H1 (cell line): Measurements from ENCODE around the gene DMRT1. TPM values are rescaled to one million over a fixed set of nuclear protein-coding genes. Genes with fewer than 3 reads are reported as not detected.

Source experiments
- CTCF ChIA-PET: fragments of 300-600 bp; sonication (Branson Sonifier 250); formaldehyde crosslinking; loops from one replicate; lab custom pipeline; 2021; ENCODE audit not compliant: partially characterized antibody; lab: Charles Lee
- POLR2A ChIA-PET: fragments of 300-600 bp; sonication (Branson Sonifier 250); formaldehyde crosslinking; loops from one replicate; lab custom pipeline; 2021; ENCODE audit warnings: inconsistent platforms; ENCODE audit not compliant: partially characterized antibody; lab: Charles Lee
- DNase-seq, 2 experiments: peaks; one replicate each; pipeline versions ENCODE4 v3.0.0 to v3.0.0-alpha.2; 2010 to 2022; ENCODE audit warnings: low spot score in 2 of 2, low read depth in 1 of 2, mixed read lengths in 1 of 2
- FAIRE-seq: peaks from 2 replicates; lab custom pipeline; 2011; peaks lifted over from hg19 to GRCh38; lab: Jason Lieb, UNC
- H2AFZ ChIP-seq: 2 replicates; pipeline ENCODE4 v1.8.1; 2012; ENCODE audit warnings: low read length, inconsistent platforms
- H2AK5ac ChIP-seq: 2 replicates; pipeline ENCODE4 v1.6.1; 2013; ENCODE audit warnings: low read depth, low read length
- H2BK120ac ChIP-seq: replicated peaks from 2 replicates; pipeline ENCODE3; 2013; ENCODE audit warnings: low read depth, low read length, inconsistent platforms
- H2BK12ac ChIP-seq: 2 replicates; pipeline ENCODE4 v1.6.1; 2013; ENCODE audit warnings: low read depth, low read length
- H2BK15ac ChIP-seq: 2 replicates; pipeline ENCODE4 v1.6.1; 2013; ENCODE audit warnings: low read length
- H2BK20ac ChIP-seq: 2 replicates; pipeline ENCODE4 v1.6.1; 2013; ENCODE audit warnings: low read length
- H2BK5ac ChIP-seq: 2 replicates; pipeline ENCODE4 v1.6.1; 2013; ENCODE audit warnings: low read depth, low read length
- H3K14ac ChIP-seq: 2 replicates; pipeline ENCODE4 v1.6.1; 2013; ENCODE audit warnings: inconsistent platforms; ENCODE audit not compliant: insufficient read length
- H3K18ac ChIP-seq: 2 replicates; pipeline ENCODE4 v1.6.1; 2013; ENCODE audit warnings: low read length; ENCODE audit errors: extremely low read depth
- H3K23ac ChIP-seq: 2 replicates; pipeline ENCODE4 v1.6.1; 2013; ENCODE audit warnings: inconsistent platforms; ENCODE audit not compliant: insufficient read length
- H3K23me2 ChIP-seq: 2 replicates; pipeline ENCODE4 v1.6.1; 2013; ENCODE audit warnings: low read depth, low read length
- H3K27ac ChIP-seq: 2 replicates; pipeline ENCODE4 v1.6.1; 2011; ENCODE audit warnings: low read depth, low read length, inconsistent platforms
- H3K27me3 ChIP-seq, 4 experiments: replicated peaks in 1 of 4; 1 replicate in 1 of 4; 2 replicates in 3 of 4; pipeline versions ENCODE4 v1.6.1 to v1.8.1; 2011 to 2013; ENCODE audit warnings: low read length in 3 of 4, mild to moderate bottlenecking in 3 of 4, inconsistent platforms in 2 of 4, mixed read lengths in 2 of 4, moderate library complexity in 1 of 4; ENCODE audit not compliant: control insufficient read depth in 3 of 4, insufficient read depth in 3 of 4; ENCODE audit errors: extremely low read depth in 1 of 4
- H3K36me3 ChIP-seq, 4 experiments: 2 replicates each; pipeline versions ENCODE4 v1.6.1 to v1.8.1; 2011 to 2013; ENCODE audit warnings: mild to moderate bottlenecking in 4 of 4, low read length in 3 of 4, moderate library complexity in 2 of 4, control low read depth in 1 of 4, inconsistent platforms in 1 of 4; ENCODE audit not compliant: insufficient read depth in 4 of 4, control insufficient read depth in 2 of 4
- H3K4ac ChIP-seq: replicated peaks from 2 replicates; pipeline ENCODE3; 2013; ENCODE audit warnings: low read length, low read depth, mixed read lengths, inconsistent platforms; ENCODE audit not compliant: insufficient read length
- H3K4me1 ChIP-seq, 4 experiments: replicated peaks in 1 of 4; 1 replicate in 1 of 4; 2 replicates in 3 of 4; pipeline versions ENCODE4 v1.6.1 to v1.8.1; 2011 to 2013; ENCODE audit warnings: low read length in 3 of 4, inconsistent platforms in 2 of 4, mixed read lengths in 1 of 4; ENCODE audit not compliant: insufficient read depth in 4 of 4, control insufficient read depth in 3 of 4
- H3K4me2 ChIP-seq, 2 experiments: 2 replicates each; pipeline versions ENCODE4 v1.6.1 to v1.8.1; 2011 to 2013; ENCODE audit warnings: low read depth in 2 of 2, low read length in 2 of 2, control low read depth in 1 of 2, inconsistent platforms in 1 of 2, mild to moderate bottlenecking in 1 of 2; ENCODE audit not compliant: insufficient read depth in 1 of 2
- H3K4me3 ChIP-seq, 4 experiments: fragments of 200-600, 300-600 bp in 1 of 4; sonication (generic), shearing (Covaris generic), sonication (Bioruptor Twin) in 1 of 4; 2 replicates each; pipeline versions ENCODE4 v1.5.1 to v1.8.1; 2011 to 2016; ENCODE audit warnings: low read length in 4 of 4, low read depth in 3 of 4, control low read depth in 2 of 4, inconsistent platforms in 2 of 4, mild to moderate bottlenecking in 2 of 4, mixed read lengths in 1 of 4, moderate library complexity in 1 of 4; ENCODE audit not compliant: insufficient read depth in 2 of 4; ENCODE audit errors: extremely low read depth in 1 of 4
- H3K56ac ChIP-seq: replicated peaks from 2 replicates; pipeline ENCODE3; 2013; ENCODE audit warnings: low read depth, mild to moderate bottlenecking, mixed read lengths, low read length, inconsistent platforms; ENCODE audit not compliant: insufficient read length
- H3K79me1 ChIP-seq: 2 replicates; pipeline ENCODE4 v1.6.1; 2013; ENCODE audit warnings: low read depth, low read length, control low read depth
- H3K79me2 ChIP-seq, 2 experiments: 2 replicates each; pipeline versions ENCODE4 v1.6.1 to v1.8.1; 2012 to 2013; ENCODE audit warnings: low read length in 2 of 2, mild to moderate bottlenecking in 2 of 2, inconsistent platforms in 1 of 2; ENCODE audit not compliant: insufficient read depth in 2 of 2, control insufficient read depth in 1 of 2
- H3K9ac ChIP-seq, 4 experiments: replicated peaks in 1 of 4; 1 replicate in 1 of 4; 2 replicates in 3 of 4; pipeline versions ENCODE4 v1.6.1 to v1.8.1; 2011 to 2013; ENCODE audit warnings: low read depth in 3 of 4, low read length in 3 of 4, control low read depth in 2 of 4, mild to moderate bottlenecking in 2 of 4, moderate library complexity in 2 of 4, inconsistent platforms in 1 of 4; ENCODE audit errors: extremely low read depth in 1 of 4
- H3K9me3 ChIP-seq, 2 experiments: 2 replicates each; pipeline versions ENCODE4 v1.6.1 to v1.8.1; 2012 to 2013; ENCODE audit warnings: mild to moderate bottlenecking in 2 of 2, moderate library complexity in 2 of 2, control low read depth in 1 of 2, inconsistent platforms in 1 of 2, low read depth in 1 of 2, low read length in 1 of 2, mixed read lengths in 1 of 2; ENCODE audit not compliant: insufficient read depth in 2 of 2
- H4K20me1 ChIP-seq, 2 experiments: replicated peaks in 1 of 2; 2 replicates each; pipeline versions ENCODE3 to v1.8.1; 2011 to 2013; ENCODE audit warnings: inconsistent platforms in 2 of 2, low read length in 2 of 2, mild to moderate bottlenecking in 1 of 2; ENCODE audit not compliant: insufficient read depth in 2 of 2, control insufficient read depth in 1 of 2
- H4K5ac ChIP-seq: 2 replicates; pipeline ENCODE4 v1.6.1; 2013; ENCODE audit warnings: low read length, low read depth, mixed read lengths, inconsistent platforms; ENCODE audit not compliant: insufficient read length
- H4K8ac ChIP-seq: 2 replicates; pipeline ENCODE4 v1.8.0; 2013; ENCODE audit warnings: mild to moderate bottlenecking, moderate library complexity, low read length, inconsistent platforms; ENCODE audit not compliant: insufficient read depth; ENCODE audit errors: extremely low read depth
- H4K91ac ChIP-seq: replicated peaks from 2 replicates; pipeline ENCODE3; 2013; ENCODE audit warnings: low read length, mixed read lengths, inconsistent platforms; ENCODE audit not compliant: insufficient read length
- CBX8 ChIP-seq: fragments of 300-800, 300-1000 bp; sonication (generic); IDR thresholded peaks from 2 replicates; pipeline ENCODE4 v1.7.1; 2016; ENCODE audit warnings: low read depth, low read length, borderline replicate concordance
- CHD2 ChIP-seq: IDR thresholded peaks from 2 replicates; pipeline ENCODE4 v1.6.1; 2012; ENCODE audit warnings: low read length, improper control_type of control experiment
- CREB1 ChIP-seq: IDR thresholded peaks from 2 replicates; pipeline ENCODE4 v1.6.1; 2012; ENCODE audit warnings: inconsistent platforms
- EZH2 ChIP-seq: fragments of 200-600 bp; sonication (generic); IDR thresholded peaks from 2 replicates; pipeline ENCODE4 v1.7.1; 2012; ENCODE audit warnings: low read depth, mild to moderate bottlenecking, moderate library complexity, low read length, inconsistent platforms; ENCODE audit not compliant: severe bottlenecking
- JUN ChIP-seq: IDR thresholded peaks from 2 replicates; pipeline ENCODE4 v1.6.1; 2011; ENCODE audit warnings: low read depth, mild to moderate bottlenecking, improper control_type of control experiment, low read length
- MAFK ChIP-seq: IDR thresholded peaks from 2 replicates; pipeline ENCODE4 v1.6.1; 2012; ENCODE audit warnings: low read depth, mild to moderate bottlenecking, improper control_type of control experiment, low read length
- POU5F1 ChIP-seq: IDR thresholded peaks from 2 replicates; pipeline ENCODE4 v1.6.1; 2011; ENCODE audit warnings: low read depth, mild to moderate bottlenecking, low read length, moderate library complexity
- RXRA ChIP-seq: IDR thresholded peaks from 2 replicates; pipeline ENCODE4 v1.6.1; 2011; ENCODE audit warnings: low read depth, mild to moderate bottlenecking, low read length, moderate library complexity; ENCODE audit not compliant: insufficient read depth
- SP2 ChIP-seq: IDR thresholded peaks from 2 replicates; pipeline ENCODE4 v1.6.1; 2012; ENCODE audit warnings: mild to moderate bottlenecking, low read length, inconsistent platforms
- SRF ChIP-seq: IDR thresholded peaks from 2 replicates; pipeline ENCODE4 v1.6.1; 2011; ENCODE audit warnings: mild to moderate bottlenecking, low read depth, low read length, moderate library complexity
- SUZ12 ChIP-seq: fragments of 200-600 bp; sonication (generic); IDR thresholded peaks from 2 replicates; pipeline ENCODE4 v1.6.1; 2012; ENCODE audit warnings: mild to moderate bottlenecking, inconsistent platforms, low read length, moderate library complexity, mixed read lengths
- TAF7 ChIP-seq: optimal IDR thresholded peaks from 2 replicates; pipeline ENCODE3; 2011; ENCODE audit warnings: low read depth, mild to moderate bottlenecking, inconsistent platforms, low read length, moderate library complexity, borderline replicate concordance
- TBP ChIP-seq: IDR thresholded peaks from 2 replicates; pipeline ENCODE4 v1.6.1; 2011; ENCODE audit warnings: low read depth, low read length, improper control_type of control experiment
- TEAD4 ChIP-seq: IDR thresholded peaks from 2 replicates; pipeline ENCODE4 v1.6.1; 2012; ENCODE audit warnings: low read depth, low read length, inconsistent platforms, mixed read lengths
- WGBS, 2 experiments: shearing (Covaris generic) in 1 of 2; methylation state at CpG; one replicate each; pipeline versions ENCODE4 v1.1.6 to v1.1.7; 2013 to 2015; ENCODE audit warnings: low lambda C conversion rate in 2 of 2, mixed read lengths in 2 of 2, inconsistent platforms in 1 of 2, low coverage in 1 of 2, missing lambda C conversion rate in 1 of 2; ENCODE audit not compliant: insufficient replicate concordance in 2 of 2, insufficient coverage in 1 of 2, insufficient read length in 1 of 2; ENCODE audit errors: extremely low coverage in 1 of 2, missing lambda C conversion rate in 1 of 2; 5-methylcytosine and 5-hydroxymethylcytosine counted together
- polyA plus RNA-seq, 7 experiments: library from polyadenylated mRNA; depleted of rRNA in 3 of 7; stranded (reverse) in 5 of 7; unstranded in 2 of 7; fragments of >200 nt in 5 of 7; fragments of 200-250 nt in 2 of 7; gene quantifications; 1 replicate in 5 of 7; 2 replicates in 1 of 7; 4 replicates in 1 of 7; pipeline versions ENCODE4 v1.2.1 to v1.2.3, GENCODE V29; 2011 to 2013; ENCODE audit warnings: missing spikeins in 2 of 7, mixed read lengths in 2 of 7
- total RNA-seq: library from RNA; stranded (reverse); fragmentation: NEBNext Ultra II Directional; extraction: Animal tissue kit (Norgen Biotek cat#: 25700); gene quantifications from 2 replicates; pipeline ENCODE4 v1.2.1, GENCODE V29; 2021
- TF ChIP-seq, protein P1 (sequence below): IDR thresholded peaks from 2 replicates; pipeline ENCODE4 v1.6.1; 2011; ENCODE audit warnings: low read depth, mild to moderate bottlenecking, low read length; ENCODE audit not compliant: insufficient read depth

DMRT1 gene
- total and polyA plus RNA-seq, 2 of the 8 experiments (the other 6 are each of a cell fraction or from before 2014, with no cell fraction given): 0.15 TPM; not detected in 1

DNA sequence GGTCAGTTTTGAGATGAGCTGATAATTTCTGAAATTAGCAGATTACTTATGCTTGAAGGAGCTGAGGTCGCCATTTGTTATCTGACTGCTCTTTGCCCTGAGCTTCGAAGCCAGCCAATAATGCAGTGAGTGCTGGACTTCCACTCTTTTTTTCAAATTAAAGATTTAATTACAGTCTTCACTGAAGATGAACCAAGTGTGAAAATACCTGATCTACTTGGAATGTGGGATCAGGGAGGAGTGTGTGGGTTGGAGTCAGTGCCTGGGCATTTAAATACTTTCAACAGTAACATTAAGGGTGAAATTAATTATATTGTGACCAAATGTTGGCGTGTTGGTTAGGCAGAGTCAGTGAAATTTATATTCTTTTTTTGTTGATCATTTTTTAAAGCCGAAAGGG lies 111.0 kb downstream of the DMRT1 start:
- Histone ChIP-seq H3K23ac (no peak overlapping the region), H3K4me1 (peaks cover 0 to 2% (median 0%) of the 10 kb centered on the region in 4 experiments; a peak in 1 of 7 replicates), H3K4me2 (no peak overlapping the region), H3K4ac (no peak overlapping the region), H2AK5ac (no peak overlapping the region), H3K27me3 (no peaks in the 10 kb centered on the region), H2BK12ac (no peak overlapping the region), H3K79me2 (no peaks in the 10 kb centered on the region), H4K91ac (no peak overlapping the region), H2BK20ac (no peak overlapping the region), H3K79me1 (no peaks in the 10 kb centered on the region), H3K36me3 (no peaks in the 10 kb centered on the region), H4K8ac (no peak overlapping the region), H3K56ac (no peak overlapping the region), H2AFZ (no peak overlapping the region), H3K23me2 (no peaks in the 10 kb centered on the region), H2BK5ac (no peak overlapping the region), H3K4me3 (no peak overlapping the region), H3K9me3 (no peaks in the 10 kb centered on the region), H3K27ac (no peak overlapping the region), H3K14ac (no peak overlapping the region), H4K5ac (no peak overlapping the region), H2BK120ac (no peak overlapping the region), H4K20me1 (peaks cover 0 to 3% of the 10 kb centered on the region in 2 experiments), H3K18ac (no peak overlapping the region), H3K9ac (no peak overlapping the region), H2BK15ac (no peak overlapping the region)
- FAIRE-seq (no peak), DNase-seq (no peak)
- WGBS, 2 experiments: 87% methylated on average over 4 of the region's 4 CpGs; no CpG with 5 or more reads in 1 of the 2 experiments
- TF ChIP-seq SUZ12 (no peak), EZH2 (no peak), TEAD4 (no peak), JUN (no peak), CBX8 (no peak), CREB1 (no peak), TBP (no peak), MAFK (no peak), SP2 (no peak), RXRA (no peak), CHD2 (no peak), TAF7 (no peak), POU5F1 (no peak), SRF (no peak)
- TF ChIP-seq, protein P1, sequence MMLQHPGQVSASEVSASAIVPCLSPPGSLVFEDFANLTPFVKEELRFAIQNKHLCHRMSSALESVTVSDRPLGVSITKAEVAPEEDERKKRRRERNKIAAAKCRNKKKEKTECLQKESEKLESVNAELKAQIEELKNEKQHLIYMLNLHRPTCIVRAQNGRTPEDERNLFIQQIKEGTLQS: no peak
- ChIA-PET CTCF (interaction anchor here (1.4 to 9.3 kb wide), 4 partner anchors 11 to 54 kb away, joined by 3 to 97 read pairs (median 20); no protein-coding TSS in a partner anchor), POLR2A (no interaction called here)
